Bronchial epithelial cell (primary cell): ENCODE results near the gene ALS2. TPM values are rescaled to one million over a fixed set of nuclear protein-coding genes. Genes with fewer than 3 reads are reported as not detected.

Source experiments
- DNase-seq: peaks from one replicate; pipeline ENCODE4 v3.0.0-alpha.2; 2010; ENCODE audit warnings: low read depth
- FAIRE-seq: peaks from 2 replicates; lab custom pipeline; 2011; peaks lifted over from hg19 to GRCh38; lab: Jason Lieb, UNC
- H3K27me3 ChIP-seq: 2 replicates; pipeline ENCODE4 v1.5.1; 2011; ENCODE audit warnings: low read length; ENCODE audit not compliant: control insufficient read depth, insufficient read depth
- H3K36me3 ChIP-seq: 2 replicates; pipeline ENCODE4 v1.5.1; 2011; ENCODE audit warnings: low read length; ENCODE audit not compliant: control insufficient read depth, insufficient read depth
- H3K4me3 ChIP-seq: 2 replicates; pipeline ENCODE4 v1.5.1; 2011; ENCODE audit warnings: mild to moderate bottlenecking, low read depth, low read length, control low read depth
- CTCF ChIP-seq: IDR thresholded peaks from 2 replicates; pipeline ENCODE4 v1.5.1; 2011; ENCODE audit warnings: mild to moderate bottlenecking, moderate library complexity, low read length, control low read depth, inconsistent platforms; ENCODE audit not compliant: insufficient read depth, severe bottlenecking
- total RNA-seq: library from RNA; depleted of rRNA; stranded (reverse); fragments of >200 nt; gene quantifications from 2 replicates; pipeline ENCODE4 v1.2.1, GENCODE V29; 2014

The ALS2 gene
- total RNA-seq, 1 donor from 2014 or later, result 21.1 TPM

DNA sequence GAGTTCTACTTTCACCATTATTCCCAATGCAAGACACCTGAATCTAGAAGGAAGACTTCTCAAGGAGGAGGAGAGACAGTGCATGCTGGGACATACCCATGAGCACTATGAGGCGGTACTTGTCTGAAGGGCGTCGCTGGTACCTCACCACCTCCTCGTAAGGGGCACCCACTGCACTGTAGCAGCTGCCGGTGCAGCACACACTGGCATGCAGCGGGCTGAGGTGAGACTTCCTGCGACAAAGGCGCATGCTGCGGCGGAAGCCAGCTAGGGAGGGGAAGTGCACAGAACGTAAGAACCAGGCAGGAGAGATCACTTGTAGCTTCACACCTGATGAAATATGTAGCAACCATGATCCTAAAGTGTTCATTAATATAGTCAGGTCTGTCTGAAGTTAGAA is 124.6 kb downstream of the ALS2 start:
- no peak for DNase-seq
- FAIRE-seq, result no peak
- H3K4me3 ChIP-seq, result no peak overlapping the region
- no peak for TF ChIP-seq CTCF
- no peaks in the 10 kb centered on the region for H3K36me3 ChIP-seq
- H3K27me3 ChIP-seq, result no peaks in the 10 kb centered on the region

- no peak for DNase-seq
- FAIRE-seq, result no peak
- no peak overlapping the region for H3K4me3 ChIP-seq
- no peak for TF ChIP-seq CTCF
- H3K36me3 ChIP-seq, result no peaks in the 10 kb centered on the region
- H3K27me3 ChIP-seq, result no peaks in the 10 kb centered on the region
Measured at GRCh38 chr2:201654616-201655384, 125.9 kb downstream of the ALS2 start.

DNA sequence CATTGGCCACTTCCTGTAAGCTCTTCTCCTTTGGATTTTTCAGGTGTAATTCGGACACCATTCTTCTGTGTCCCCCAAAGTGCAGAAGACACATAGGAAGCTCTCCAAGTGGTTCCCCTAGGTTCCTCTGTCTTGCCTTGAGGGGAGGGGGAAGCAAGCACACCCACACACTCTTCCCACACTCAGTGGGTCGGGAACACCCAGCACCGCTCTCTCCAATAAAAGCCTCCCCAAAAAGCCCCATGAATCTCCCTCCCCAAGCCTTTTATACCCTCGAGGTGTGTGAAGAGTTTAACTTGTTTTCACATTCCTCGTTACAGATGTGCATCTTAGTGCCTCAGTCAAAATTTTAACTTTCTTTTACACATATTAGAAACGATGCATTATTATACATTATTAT is 127.5 kb downstream of the ALS2 start:
- no peak for FAIRE-seq
- Histone ChIP-seq H3K4me3 (no peak overlapping the region), H3K27me3 (no peaks in the 10 kb centered on the region), H3K36me3 (no peaks in the 10 kb centered on the region)
- no peak for TF ChIP-seq CTCF
- DNase-seq, result no peak

Other genes starting within 250 kb of the ALS2 start
- gene TMEM237, start 137.4 kb downstream of the ALS2 start, total RNA-seq, result 20.2 and 21.1 TPM in 2 replicates
- gene MPP4, start 82.3 kb downstream of the ALS2 start, total RNA-seq, result 0.13 TPM in 1 of 2 replicates, not detected in the other
- 0.26 TPM in 1 of 2 replicates, not detected in the other for gene CDK15, start 25.6 kb upstream of the ALS2 start, total RNA-seq